Ishikawa (cell line): ENCODE data around the gene IGFBP2.

Source experiments
- CEBPB ChIP-seq: IDR thresholded peaks from 2 replicates; pipeline ENCODE4 v1.6.1; 2012
- CREB1 ChIP-seq: IDR thresholded peaks from 2 replicates; pipeline ENCODE4 v1.6.1; 2012; ENCODE audit warnings: low read depth
- FOXM1 ChIP-seq: IDR thresholded peaks from 2 replicates; pipeline ENCODE4 v1.6.1; 2012; ENCODE audit warnings: low read depth, borderline replicate concordance
- MAX ChIP-seq: IDR thresholded peaks from 2 replicates; pipeline ENCODE4 v1.6.1; 2012
- REST ChIP-seq: IDR thresholded peaks from 2 replicates; pipeline ENCODE4 v1.6.1; 2012; ENCODE audit warnings: low read depth, mild to moderate bottlenecking
- TAF1 ChIP-seq: IDR thresholded peaks from 2 replicates; pipeline ENCODE4 v1.6.1; 2012; ENCODE audit warnings: low read depth, mild to moderate bottlenecking
- TEAD4 ChIP-seq: IDR thresholded peaks from 2 replicates; pipeline ENCODE4 v1.6.1; 2012

GRCh38 chr2:216584112-216584511 lies 49.1 kb upstream of the IGFBP2 start:
- TF ChIP-seq MAX = no peak
- TF ChIP-seq TEAD4 = no peak
- TF ChIP-seq REST = no peak
- no peak for TF ChIP-seq TAF1
- no peak for TF ChIP-seq CREB1
- TF ChIP-seq CEBPB = no peak
- TF ChIP-seq FOXM1 = no peak
